HG03342 (cell line): ENCODE results near the gene TEX52.

Source experiments
- ATAC-seq: cut with Tn5 transposase; IDR thresholded peaks from one replicate; pipeline ENCODE4 v1.9.1; 2021; ENCODE audit warnings: mild to moderate bottlenecking, moderate library complexity; ENCODE audit not compliant: unreplicated experiment

Gene TEX52

DNA sequence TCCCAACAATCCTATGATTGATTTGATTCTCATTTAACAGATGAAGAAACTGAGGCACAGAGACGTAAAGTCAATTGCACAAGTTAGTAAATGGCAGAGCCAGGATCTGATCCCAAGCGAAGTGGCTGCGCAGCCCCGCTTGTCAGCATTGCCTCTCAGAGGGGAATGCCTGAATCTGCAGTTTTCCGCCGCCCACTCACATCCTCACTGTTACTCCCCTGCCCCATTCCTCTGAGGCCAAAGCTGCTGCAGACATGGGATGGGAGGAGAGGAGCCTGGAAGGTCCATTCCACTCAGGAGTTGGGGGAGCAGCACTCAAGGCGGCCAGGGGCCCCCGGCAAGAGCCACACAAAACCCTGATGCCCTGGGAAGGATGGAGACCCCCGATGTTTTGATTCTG lies 23.0 kb downstream of the TEX52 start:
- ATAC-seq, result no peak

GRCh38 chr12:2833327-2833726 lies 23.5 kb downstream of the TEX52 start:
- no peak for ATAC-seq

DNA sequence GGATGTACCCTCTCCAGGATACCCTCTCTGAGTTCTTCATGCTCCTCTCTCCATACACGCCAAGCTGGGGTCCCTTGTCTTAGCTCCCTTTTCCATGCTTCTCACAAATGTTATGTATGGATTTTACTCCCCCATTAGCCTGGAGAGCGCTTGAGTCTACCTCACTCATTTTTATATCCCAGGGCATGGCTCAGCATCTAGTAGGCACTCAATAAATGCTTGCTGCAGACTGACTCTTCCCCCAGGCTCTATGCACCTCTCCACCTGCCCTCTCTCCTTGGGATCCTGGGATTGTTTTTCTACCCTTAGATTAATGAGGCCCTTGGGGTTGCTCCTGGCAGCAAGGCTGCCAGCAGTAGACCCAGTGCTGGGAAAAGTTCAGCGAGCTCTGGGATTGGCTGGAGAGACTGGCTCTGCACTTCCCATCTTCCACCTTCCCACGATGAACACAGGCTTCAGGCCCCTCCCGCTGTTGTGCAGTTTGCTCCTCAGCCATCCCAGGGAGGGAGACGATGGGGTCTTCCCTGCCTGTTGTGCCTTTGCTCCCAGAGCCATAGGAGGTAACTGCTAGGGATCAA lies 24.2 kb downstream of the TEX52 start:
- ATAC-seq, result no peak

DNA sequence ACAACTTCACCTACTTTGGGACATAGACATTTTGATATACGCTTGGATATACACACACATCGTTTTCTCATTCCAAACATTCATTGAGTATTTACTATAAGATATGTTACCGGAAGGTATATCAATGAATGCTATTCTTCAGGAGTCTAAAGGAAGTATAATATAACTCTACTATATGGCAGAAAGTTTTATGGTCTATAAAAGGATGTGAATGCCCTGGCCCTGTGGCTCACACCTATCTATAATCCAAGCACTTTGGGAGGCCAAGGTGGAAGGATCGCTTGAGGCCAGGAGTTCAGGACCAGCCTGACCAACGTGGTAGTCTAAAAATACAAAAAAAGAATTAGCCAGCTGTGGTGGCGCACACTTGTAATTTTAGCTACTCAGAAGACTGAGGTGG lies 27.6 kb downstream of the TEX52 start:
- no peak for ATAC-seq

DNA sequence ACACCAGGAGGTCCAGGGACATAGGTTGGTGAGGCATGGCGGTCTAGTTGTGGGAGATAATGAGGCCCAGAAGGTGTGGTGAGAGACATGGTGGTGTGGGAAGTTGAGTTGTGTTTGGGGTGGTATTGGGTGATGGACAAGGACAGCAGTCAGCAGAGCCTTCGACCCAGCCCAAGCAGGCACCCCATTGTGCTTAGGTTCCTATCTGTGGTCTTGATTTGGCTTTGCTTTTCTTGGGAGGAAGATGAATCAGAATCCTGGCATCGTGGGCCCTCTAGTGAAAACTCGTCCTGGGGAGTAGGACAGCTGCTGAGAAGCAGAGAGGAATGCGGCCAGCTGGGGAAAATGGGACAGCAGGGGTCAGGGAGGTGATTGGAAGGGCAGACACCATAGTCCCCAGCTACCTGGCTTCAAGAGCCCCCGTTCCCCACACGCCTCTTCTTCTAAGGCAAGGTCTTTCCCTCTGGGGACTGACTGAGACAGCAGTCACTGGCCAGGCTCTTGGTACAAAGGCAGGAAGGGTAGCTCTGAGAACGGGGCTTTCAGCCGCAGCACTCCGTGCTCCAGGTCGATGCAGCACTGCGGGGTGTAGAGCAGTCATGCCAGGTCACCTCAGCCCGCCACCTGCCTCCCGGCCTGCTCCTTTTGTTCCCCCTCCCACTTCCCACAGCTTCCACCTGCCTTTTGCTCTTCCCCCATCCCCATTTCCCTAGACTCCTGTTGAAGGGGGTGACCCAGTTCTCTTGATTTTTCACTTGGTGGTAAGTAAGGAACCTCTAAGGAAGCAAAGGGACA lies 29.9 kb downstream of the TEX52 start:
- ATAC-seq, result no peak

GRCh38 chr12:2826036-2826435 lies 30.8 kb downstream of the TEX52 start:
- ATAC-seq, result no peak

GRCh38 chr12:2825132-2825531 lies 31.7 kb downstream of the TEX52 start:
- ATAC-seq, result no peak

DNA sequence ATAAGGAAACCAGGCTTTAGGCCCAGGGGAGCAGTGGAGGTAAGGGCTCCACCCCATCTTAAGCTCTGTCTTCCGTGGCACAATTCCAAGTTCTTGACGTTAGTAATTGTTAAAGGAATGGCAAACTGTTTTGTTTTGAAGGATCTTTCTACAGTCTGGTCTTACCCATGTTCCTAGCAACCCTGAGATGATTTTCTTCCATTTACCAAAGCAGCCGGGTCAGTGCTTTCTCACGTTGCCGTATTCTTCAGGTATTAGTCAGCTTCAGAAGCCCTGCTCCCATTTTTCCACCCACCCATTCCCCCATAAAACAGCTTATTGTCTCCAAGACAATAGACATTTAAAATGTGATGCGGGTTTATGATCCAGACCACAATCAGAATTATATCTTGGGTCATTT lies 32.3 kb downstream of the TEX52 start:
- no peak for ATAC-seq

- no peak for ATAC-seq
These were observed 33.4 kb downstream of the TEX52 start for GRCh38 chr12:2823483-2823882.

DNA sequence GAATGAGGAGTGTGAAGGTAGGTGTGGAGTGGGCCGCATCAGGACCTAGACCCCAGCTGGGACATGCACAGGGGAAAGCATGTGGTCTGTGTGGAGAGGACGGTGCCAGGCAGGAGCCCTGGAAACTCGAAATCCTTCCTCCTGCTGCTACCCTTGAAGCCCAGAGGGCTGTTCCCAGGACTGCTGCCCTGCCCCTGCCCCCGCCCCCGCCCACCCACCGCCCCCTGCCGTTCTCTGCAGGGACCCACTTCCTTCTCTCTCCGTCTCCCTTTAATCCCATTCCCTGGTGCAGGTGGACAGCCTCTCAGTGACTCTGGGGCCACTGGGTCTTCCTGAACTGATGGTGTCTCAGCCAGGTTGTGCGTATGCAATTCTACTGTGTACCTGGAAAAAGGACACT lies 36.4 kb downstream of the TEX52 start:
- no peak for ATAC-seq

GRCh38 chr12:2819810-2820209 lies 37.0 kb downstream of the TEX52 start:
- no peak for ATAC-seq

GRCh38 chr12:2813214-2814185 lies 43.3 kb downstream of the TEX52 start:
- ATAC-seq, result peak; percentile 32

- ATAC-seq, result peak; percentile 95
These were observed 44.3 kb downstream of the TEX52 start, which contains the start of gene ITFG2 for GRCh38 chr12:2812290-2813213. ITFG2 (plus strand) TSS chr12:2812668; CDS start chr12:2812761, 93 bp downstream.

- no peak for ATAC-seq
These were observed 45.0 kb downstream of the TEX52 start for GRCh38 chr12:2811801-2812200.

DNA sequence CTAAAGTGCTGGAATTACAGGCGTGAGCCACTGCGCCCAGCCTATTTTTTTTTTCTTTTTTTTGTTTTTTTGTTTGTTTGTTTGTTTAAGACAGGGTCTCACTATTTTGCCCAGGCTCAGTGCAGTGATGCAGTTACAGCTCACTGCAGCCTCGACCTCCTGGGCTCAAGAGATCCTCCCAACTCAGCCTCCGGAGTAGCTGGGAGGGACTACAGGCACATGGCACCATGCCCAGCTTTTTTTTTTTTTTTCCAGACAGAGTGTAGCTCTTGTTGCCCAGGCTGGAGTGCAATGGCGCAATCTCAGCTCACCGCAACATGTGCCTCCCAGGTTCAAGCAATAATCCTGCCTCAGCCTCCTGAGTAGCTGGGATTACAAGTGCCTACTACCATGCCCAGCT lies 50.1 kb downstream of the TEX52 start:
- ATAC-seq, result no peak

- ATAC-seq, result no peak
These were observed 51.7 kb downstream of the TEX52 start for GRCh38 chr12:2805143-2805520.

- ATAC-seq, result no peak
These were observed 52.3 kb downstream of the TEX52 start for GRCh38 chr12:2804393-2805142.

DNA sequence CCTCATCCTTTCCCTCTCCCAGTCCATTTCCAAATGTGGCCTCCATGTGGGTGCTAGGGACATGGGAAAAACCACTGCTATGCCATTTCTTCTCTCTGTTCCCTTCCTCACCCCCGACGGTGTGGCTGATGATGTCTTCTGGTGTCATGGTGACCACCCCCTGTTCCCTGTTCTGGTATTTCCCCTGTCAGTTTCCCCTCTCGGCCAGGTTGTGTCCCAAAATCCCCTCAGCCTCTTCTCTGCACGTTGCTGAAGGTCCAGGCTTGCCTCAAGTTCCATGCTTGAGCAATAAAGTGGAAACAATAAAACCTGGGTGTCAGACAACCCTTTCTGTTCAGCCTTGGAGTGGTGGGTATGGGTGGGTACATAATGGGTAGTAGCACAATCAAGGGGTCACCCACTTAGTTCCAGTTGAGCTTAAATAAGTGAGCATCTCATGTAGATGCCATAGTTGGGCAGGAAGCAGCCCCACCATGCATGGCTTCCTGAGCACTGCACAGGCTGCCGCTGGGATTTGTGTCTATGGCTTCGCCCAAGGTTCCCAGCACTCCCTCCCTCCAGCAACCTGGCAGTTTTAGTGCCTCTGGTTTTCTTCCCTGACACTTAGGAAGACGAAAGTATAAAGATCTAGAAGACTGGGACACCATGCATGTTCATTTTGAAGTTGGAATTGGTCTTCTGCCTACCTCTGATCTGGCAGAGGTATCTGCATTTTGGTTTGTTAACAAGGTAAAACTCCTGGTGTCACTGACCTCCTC lies 53.0 kb downstream of the TEX52 start:
- no peak for ATAC-seq
